Stimulated activated CD4-positive, alpha-beta T cell treated with anti-CD3 and anti-CD28 coated beads, Interleukin-1b, Interleukin-23, amount 100 ng/mL, for 1 hour (primary cell): ENCODE measurements around the gene RSAD1.

Source experiments
- DNase-seq, 2 donors: peaks; one replicate each; pipeline ENCODE4 v3.0.0-alpha.2; 2020; ENCODE audit warnings: low read depth in 2 of 2

RSAD1 gene

GRCh38 chr17:50493744-50494143 lies 15.1 kb downstream of the RSAD1 start:
- no peak for DNase-seq

GRCh38 chr17:50495217-50495823 lies 16.7 kb downstream of the RSAD1 start:
- DNase-seq, result no peak

GRCh38 chr17:50495918-50496317 lies 17.3 kb downstream of the RSAD1 start:
- no peak for DNase-seq

GRCh38 chr17:50498021-50498874 lies 19.6 kb downstream of the RSAD1 start:
- DNase-seq, result no peak

- no peak for DNase-seq
Measured at GRCh38 chr17:50499270-50499669, 20.6 kb downstream of the RSAD1 start.

GRCh38 chr17:50499721-50500120 lies 21.1 kb downstream of the RSAD1 start:
- no peak for DNase-seq

GRCh38 chr17:50501054-50501453 lies 22.4 kb downstream of the RSAD1 start:
- DNase-seq, result no peak

- DNase-seq, result no peak
Measured at GRCh38 chr17:50502301-50502990, 23.8 kb downstream of the RSAD1 start.

GRCh38 chr17:50505591-50506130 lies 27.0 kb downstream of the RSAD1 start:
- no peak for DNase-seq

GRCh38 chr17:50506298-50506697 lies 27.6 kb downstream of the RSAD1 start:
- DNase-seq, result no peak

GRCh38 chr17:50507871-50508572 lies 29.4 kb downstream of the RSAD1 start, which contains the start of gene MYCBPAP:
Gene MYCBPAP (plus strand): TSS chr17:50508439. CDS start chr17:50508675, 236 bp downstream.
- peak; percentile 37 to 63 for DNase-seq

GRCh38 chr17:50508573-50509460 lies 30.2 kb downstream of the RSAD1 start:
- DNase-seq, result no peak

- DNase-seq, result no peak
Measured at GRCh38 chr17:50511058-50511457, 32.4 kb downstream of the RSAD1 start.

- DNase-seq, result no peak
Measured at GRCh38 chr17:50513495-50513894, 34.8 kb downstream of the RSAD1 start.

GRCh38 chr17:50514388-50514787 lies 35.7 kb downstream of the RSAD1 start:
- DNase-seq, result no peak

- DNase-seq, result no peak
Measured at GRCh38 chr17:50514936-50515702, 36.5 kb downstream of the RSAD1 start.

- no peak for DNase-seq
Measured at GRCh38 chr17:50517011-50517410, 38.4 kb downstream of the RSAD1 start.

- DNase-seq, result no peak
Measured at GRCh38 chr17:50517504-50518383, 39.1 kb downstream of the RSAD1 start.
